Sigmoid colon (tissue), 7 donors: ENCODE results near the gene MCOLN2. TPM values are rescaled to one million over a fixed set of nuclear protein-coding genes. Genes with fewer than 3 reads are reported as not detected.

Experiments used
- DNase-seq: peaks from one replicate; pipeline ENCODE4 v3.0.0-alpha.2; 2019
- H3K27ac ChIP-seq, 4 donors: fragments of 200-600 bp; sonication (generic); one replicate each; pipeline ENCODE4 v1.5.1; 2016 to 2019; ENCODE audit warnings: mild to moderate bottlenecking in 1 of 4
- H3K27me3 ChIP-seq, 3 donors: fragments of 200-600 bp; sonication (generic); one replicate each; pipeline ENCODE4 v1.5.1; 2019; ENCODE audit warnings: mild to moderate bottlenecking in 1 of 3
- H3K36me3 ChIP-seq, 4 donors: fragments of 200-600 bp; sonication (generic); one replicate each; pipeline ENCODE4 v1.5.1; 2016 to 2019
- H3K4me1 ChIP-seq, 4 donors: fragments of 200-600 bp; sonication (generic); one replicate each; pipeline ENCODE4 v1.5.1; 2017 to 2019
- H3K4me3 ChIP-seq, 4 donors: fragments of 200-600 bp; sonication (generic); one replicate each; pipeline ENCODE4 v1.5.1; 2017 to 2019; ENCODE audit warnings: mild to moderate bottlenecking in 2 of 4, moderate library complexity in 1 of 4
- H3K9me3 ChIP-seq, 4 donors: fragments of 200-600 bp in 3 of 4; sonication (generic) in 3 of 4; one replicate each; pipeline versions ENCODE4 v1.5.1 to v1.6.1; 2013 to 2019
- EP300 ChIP-seq, 4 donors: sonication (generic); formaldehyde crosslinking; IDR thresholded peaks; one replicate each; pipeline ENCODE4 v1.6.1; 2017; ENCODE audit warnings: antibody characterized with exemption in 4 of 4
- POLR2A ChIP-seq, 2 donors: fragments of 450-650 bp; IDR thresholded peaks; one replicate each; pipeline ENCODE4 v1.6.1; 2016; ENCODE audit warnings: antibody characterized with exemption in 2 of 2, mild to moderate bottlenecking in 2 of 2, moderate library complexity in 2 of 2
- POLR2AphosphoS5 ChIP-seq, 4 donors: sonication (generic); formaldehyde crosslinking; IDR thresholded peaks; one replicate each; pipeline ENCODE4 v1.6.1; 2017; ENCODE audit warnings: antibody characterized with exemption in 4 of 4
- WGBS, 2 donors: extraction: QIAGEN DNeasy Blood & Tissue Kit; methylation state at CpG; one replicate each; pipeline ENCODE4 v1.1.7; 2013; 5-methylcytosine and 5-hydroxymethylcytosine counted together
- intact Hi-C: fragments of 100-400 bp; cut with DNase I; formaldehyde crosslinking; loops from one replicate; pipeline ENCODE4 v1.15.1; 2023
- polyA plus RNA-seq, 3 donors: library from polyadenylated mRNA; stranded (reverse); fragments of 200-250 nt; gene quantifications; one replicate each; pipeline ENCODE4 v1.2.3, GENCODE V29; 2013
- total RNA-seq, 4 donors: library from RNA; depleted of rRNA; stranded (reverse); fragments of >200 nt; gene quantifications; one replicate each; pipeline ENCODE4 v1.1.0, GENCODE V29; 2016
- TF ChIP-seq, protein P1 (sequence below), 4 experiments: fragments of 450-650 bp in 3 of 4; fragments of 200-600 bp in 1 of 4; IDR thresholded peaks; one replicate each; pipeline ENCODE4 v1.5.1; 2016 to 2019; ENCODE audit warnings: antibody characterized with exemption in 4 of 4, mild to moderate bottlenecking in 3 of 4, moderate library complexity in 2 of 4
- donor health status: healthy with polysubstance abuse.
- donor health status: Bipolar disorder and iron deficiency.
- donor health status: healthy.

MCOLN2 gene
- total and polyA plus RNA-seq, 7 donors: 0.54 to 15.0 (median 4.9) TPM

DNA sequence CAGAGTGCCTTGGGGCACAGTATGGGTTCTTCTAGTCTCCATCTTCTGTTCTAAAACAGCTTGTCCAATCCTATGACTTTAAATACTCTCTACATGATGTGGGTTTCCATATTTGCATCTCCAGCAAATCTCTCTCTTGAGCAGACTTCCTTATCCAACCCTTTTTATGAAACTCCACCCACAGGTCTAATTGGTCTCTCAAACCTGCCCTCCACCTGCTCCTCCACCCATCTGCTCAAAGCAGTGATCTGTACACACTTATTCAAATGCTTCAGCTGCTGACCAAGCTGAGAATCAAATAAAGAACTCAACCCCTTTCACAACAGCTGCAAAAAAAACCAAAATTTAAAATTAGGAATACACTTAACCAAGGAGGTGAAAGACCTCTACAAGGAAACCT, 11.5 kb downstream of the MCOLN2 start:
- Histone ChIP-seq H3K27me3 (no peaks in the 10 kb centered on the region), H3K4me1 (no peaks in the 10 kb centered on the region), H3K27ac (no peak overlapping the region), H3K9me3 (no peaks in the 10 kb centered on the region), H3K36me3 (no peaks in the 10 kb centered on the region), H3K4me3 (no peak overlapping the region)
- DNase-seq: no peak
- TF ChIP-seq, protein P1, sequence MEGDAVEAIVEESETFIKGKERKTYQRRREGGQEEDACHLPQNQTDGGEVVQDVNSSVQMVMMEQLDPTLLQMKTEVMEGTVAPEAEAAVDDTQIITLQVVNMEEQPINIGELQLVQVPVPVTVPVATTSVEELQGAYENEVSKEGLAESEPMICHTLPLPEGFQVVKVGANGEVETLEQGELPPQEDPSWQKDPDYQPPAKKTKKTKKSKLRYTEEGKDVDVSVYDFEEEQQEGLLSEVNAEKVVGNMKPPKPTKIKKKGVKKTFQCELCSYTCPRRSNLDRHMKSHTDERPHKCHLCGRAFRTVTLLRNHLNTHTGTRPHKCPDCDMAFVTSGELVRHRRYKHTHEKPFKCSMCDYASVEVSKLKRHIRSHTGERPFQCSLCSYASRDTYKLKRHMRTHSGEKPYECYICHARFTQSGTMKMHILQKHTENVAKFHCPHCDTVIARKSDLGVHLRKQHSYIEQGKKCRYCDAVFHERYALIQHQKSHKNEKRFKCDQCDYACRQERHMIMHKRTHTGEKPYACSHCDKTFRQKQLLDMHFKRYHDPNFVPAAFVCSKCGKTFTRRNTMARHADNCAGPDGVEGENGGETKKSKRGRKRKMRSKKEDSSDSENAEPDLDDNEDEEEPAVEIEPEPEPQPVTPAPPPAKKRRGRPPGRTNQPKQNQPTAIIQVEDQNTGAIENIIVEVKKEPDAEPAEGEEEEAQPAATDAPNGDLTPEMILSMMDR (IDR thresholded peaks at IDR 0.05): no peak
- TF ChIP-seq POLR2AphosphoS5 (IDR thresholded peaks at IDR 0.05) (no peak), POLR2A (IDR thresholded peaks at IDR 0.05) (no peak), EP300 (IDR thresholded peaks at IDR 0.05) (no peak)
- intact Hi-C loops: no loop called here

DNA sequence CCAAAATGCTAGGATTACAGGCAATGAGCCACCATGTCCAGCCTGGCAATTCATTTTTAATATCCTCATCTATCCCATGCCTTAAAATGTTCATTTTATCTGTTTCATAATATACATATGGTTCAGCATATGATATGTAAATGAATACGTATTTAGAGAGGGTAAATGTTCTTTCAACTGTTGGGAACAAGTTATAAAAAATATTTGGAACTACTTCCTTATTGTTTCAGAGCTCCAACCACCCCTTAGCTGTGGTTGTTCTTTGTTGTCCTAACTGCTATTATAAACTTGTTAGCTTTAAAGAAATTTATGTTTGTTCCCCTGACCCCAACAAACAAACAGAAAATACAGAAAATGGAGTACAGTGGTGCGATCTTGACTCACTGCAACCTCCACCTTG, 14.5 kb downstream of the MCOLN2 start:
- Histone ChIP-seq H3K27me3 (no peaks in the 10 kb centered on the region), H3K36me3 (no peaks in the 10 kb centered on the region), H3K4me1 (no peaks in the 10 kb centered on the region), H3K4me3 (no peak overlapping the region), H3K27ac (no peak overlapping the region), H3K9me3 (no peaks in the 10 kb centered on the region)
- DNase-seq: no peak
- TF ChIP-seq POLR2AphosphoS5 (IDR thresholded peaks at IDR 0.05) (no peak), EP300 (IDR thresholded peaks at IDR 0.05) (no peak), POLR2A (IDR thresholded peaks at IDR 0.05) (no peak)
- TF ChIP-seq, protein P1 (IDR thresholded peaks at IDR 0.05): no peak
- WGBS, 2 donors: 26 to 69% methylated on average over 2 of the region's 2 CpGs
- intact Hi-C loops: no loop called here

DNA sequence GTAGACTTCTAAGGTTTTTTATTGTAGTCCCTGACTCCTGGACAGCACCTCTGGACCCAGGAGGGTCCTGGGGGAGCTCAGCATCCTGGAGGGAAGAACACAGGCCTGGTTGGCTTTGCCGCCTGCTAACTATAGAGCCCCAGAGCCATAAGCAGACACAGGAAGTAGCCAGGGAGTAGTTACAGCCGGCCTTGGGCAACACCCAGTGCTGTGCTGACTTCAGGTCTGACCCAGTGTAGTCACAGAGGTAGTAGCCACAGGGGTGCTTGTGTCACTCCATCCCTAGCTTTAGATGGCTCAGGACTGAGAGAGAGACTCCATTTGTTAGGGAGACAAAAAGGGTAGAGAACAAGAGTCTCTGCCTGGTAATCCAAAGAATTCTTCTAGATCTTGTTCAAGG, 21.9 kb downstream of the MCOLN2 start:
- no peak overlapping the region for H3K4me3 ChIP-seq
- H3K4me1 ChIP-seq: no peaks in the 10 kb centered on the region
- no peaks in the 10 kb centered on the region for H3K36me3 ChIP-seq
- TF ChIP-seq POLR2A (IDR thresholded peaks at IDR 0.05) (no peak), EP300 (IDR thresholded peaks at IDR 0.05) (no peak), POLR2AphosphoS5 (IDR thresholded peaks at IDR 0.05) (no peak)
- TF ChIP-seq, protein P1 (IDR thresholded peaks at IDR 0.05): no peak
- H3K27ac ChIP-seq: no peak overlapping the region
- DNase-seq: no peak
- H3K27me3 ChIP-seq: no peaks in the 10 kb centered on the region
- intact Hi-C loops: no loop called here
- WGBS, 2 donors: 51 to 55% methylated on average over 2 of the region's 2 CpGs
- no peaks in the 10 kb centered on the region for H3K9me3 ChIP-seq

DNA sequence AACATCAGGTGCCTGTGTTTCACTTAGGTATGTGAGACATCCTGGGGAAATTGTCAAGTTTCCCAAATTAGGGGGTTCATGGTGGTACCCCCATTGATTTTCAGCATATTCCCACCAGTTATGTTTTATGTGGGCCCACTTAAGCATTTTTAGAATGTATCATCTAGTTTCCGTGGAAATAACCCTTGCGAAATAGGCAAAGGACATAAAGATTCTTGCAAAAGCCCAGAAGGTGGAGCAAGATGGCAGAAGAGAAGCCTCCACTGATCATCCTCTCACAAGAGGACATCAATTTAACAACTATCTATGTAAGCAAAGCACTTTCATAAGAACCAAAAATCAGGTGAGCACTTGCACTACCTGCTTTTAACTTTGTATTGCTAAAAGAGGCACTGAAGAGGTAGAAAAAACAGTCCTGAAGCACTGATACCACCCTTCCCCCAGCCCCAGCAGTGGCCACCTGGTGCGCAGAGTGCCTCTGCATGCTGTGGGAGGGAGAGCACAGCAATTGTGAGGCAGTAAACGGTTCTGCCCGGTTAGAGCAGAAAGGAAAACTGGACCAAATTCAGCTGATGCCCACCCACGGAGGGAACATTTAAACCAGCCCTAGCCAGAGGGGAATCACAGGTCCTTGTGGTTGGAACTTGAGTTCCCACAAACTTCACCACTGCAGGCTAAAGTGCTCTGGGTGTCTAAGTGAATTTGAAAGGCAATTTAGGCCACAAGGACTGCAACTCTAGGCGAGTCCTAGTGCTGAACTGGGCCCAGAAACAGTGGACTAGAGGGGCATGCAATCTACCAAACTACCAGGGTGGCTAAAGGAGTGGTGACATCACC, 23.2 kb downstream of the MCOLN2 start:
- intact Hi-C loops: no loop called here
- TF ChIP-seq, protein P1 (IDR thresholded peaks at IDR 0.05): no peak
- TF ChIP-seq POLR2AphosphoS5 (IDR thresholded peaks at IDR 0.05) (no peak), EP300 (IDR thresholded peaks at IDR 0.05) (no peak), POLR2A (IDR thresholded peaks at IDR 0.05) (no peak)
- Histone ChIP-seq H3K4me3 (no peak overlapping the region), H3K27ac (no peak overlapping the region), H3K27me3 (no peaks in the 10 kb centered on the region), H3K9me3 (no peaks in the 10 kb centered on the region), H3K4me1 (no peaks in the 10 kb centered on the region), H3K36me3 (no peaks in the 10 kb centered on the region)
- no peak for DNase-seq
- WGBS, 2 donors: 79 to 83% methylated on average over 7 of the region's 7 CpGs
